GM23248 (cell line): ENCODE data around the gene FLRT1. TPM values are rescaled to one million over a fixed set of nuclear protein-coding genes. Genes with fewer than 3 reads are reported as not detected.

Experiments used
- DNase-seq: peaks from one replicate; pipeline ENCODE4 v3.0.0-alpha.2; 2015
- H2AFZ ChIP-seq: fragments of 200-600 bp; sonication (generic); 2 replicates; pipeline ENCODE4 v1.6.1; 2016; ENCODE audit warnings: antibody characterized with exemption
- H3F3A ChIP-seq: fragments of 200-600 bp; sonication (generic); 2 replicates; pipeline ENCODE4 v1.6.1; 2016; ENCODE audit warnings: mild to moderate bottlenecking, antibody characterized with exemption, mixed run types; ENCODE audit not compliant: insufficient read depth
- H3K27ac ChIP-seq: fragments of 200-600 bp; sonication (generic); 2 replicates; pipeline ENCODE4 v1.5.1; 2016; ENCODE audit warnings: mild to moderate bottlenecking
- H3K27me3 ChIP-seq: fragments of 200-600 bp; sonication (generic); replicated peaks from 2 replicates; pipeline ENCODE4 v1.6.1; 2016; ENCODE audit warnings: mild to moderate bottlenecking; ENCODE audit not compliant: insufficient read depth
- H3K36me3 ChIP-seq: fragments of 200-600 bp; sonication (generic); 2 replicates; pipeline ENCODE4 v1.6.1; 2016; ENCODE audit warnings: low read depth, mild to moderate bottlenecking
- H3K4me1 ChIP-seq: fragments of 200-600 bp; sonication (generic); 2 replicates; pipeline ENCODE4 v1.6.1; 2016; ENCODE audit warnings: mild to moderate bottlenecking; ENCODE audit not compliant: insufficient read depth
- H3K4me2 ChIP-seq: fragments of 200-600 bp; sonication (generic); one replicate; pipeline ENCODE4 v1.6.1; 2016; ENCODE audit warnings: mild to moderate bottlenecking; ENCODE audit not compliant: unreplicated experiment
- H3K4me3 ChIP-seq: fragments of 200-600 bp; sonication (generic); 2 replicates; pipeline ENCODE4 v1.5.1; 2016; ENCODE audit warnings: mild to moderate bottlenecking
- H3K79me2 ChIP-seq: fragments of 200-600 bp; sonication (generic); 2 replicates; pipeline ENCODE4 v1.6.1; 2016; ENCODE audit warnings: mild to moderate bottlenecking; ENCODE audit not compliant: insufficient read depth
- H3K9ac ChIP-seq: fragments of 200-600 bp; sonication (generic); 2 replicates; pipeline ENCODE4 v1.6.1; 2016; ENCODE audit warnings: mild to moderate bottlenecking
- H3K9me2 ChIP-seq: fragments of 200-600 bp; sonication (generic); 2 replicates; pipeline ENCODE4 v1.6.1; 2016; ENCODE audit warnings: mixed run types, mild to moderate bottlenecking, moderate library complexity; ENCODE audit not compliant: insufficient read depth
- H3K9me3 ChIP-seq: fragments of 200-600 bp; sonication (generic); one replicate; pipeline ENCODE4 v1.6.1; 2017; ENCODE audit warnings: low read depth
- H4K20me1 ChIP-seq: fragments of 200-600 bp; sonication (generic); 2 replicates; pipeline ENCODE4 v1.6.0; 2016; ENCODE audit not compliant: insufficient read depth
- EZH2 ChIP-seq: fragments of 200-600 bp; sonication (generic); IDR thresholded peaks from 2 replicates; pipeline ENCODE4 v1.6.1; 2018; ENCODE audit warnings: antibody characterized with exemption, mild to moderate bottlenecking; ENCODE audit not compliant: insufficient read depth, poor library complexity, severe bottlenecking
- EZH2phosphoT487 ChIP-seq: fragments of 200-600 bp; sonication (generic); IDR thresholded peaks from 2 replicates; pipeline ENCODE4 v1.6.1; 2018; ENCODE audit warnings: antibody characterized with exemption, moderate library complexity, mild to moderate bottlenecking, low read depth; ENCODE audit not compliant: insufficient read depth
- WGBS, 2 experiments: methylation state at CpG; one replicate each; pipeline ENCODE4 v1.1.6; 2015 to 2017; ENCODE audit warnings: low lambda C conversion rate in 2 of 2, low coverage in 1 of 2; ENCODE audit errors: missing lambda C conversion rate in 2 of 2; 5-methylcytosine and 5-hydroxymethylcytosine counted together
- in situ Hi-C: fragments of 300-500 bp; cut with MboI; formaldehyde crosslinking; loops from 2 replicates; pipeline ENCODE4 v1.15.0; 2020
- polyA plus RNA-seq: library from polyadenylated mRNA; unstranded; fragments of >200 nt; fragmentation: Nextera tagmentation; extraction: Ambion mirVana; gene quantifications from 2 replicates; pipeline ENCODE4 v1.2.1, GENCODE V29; 2016
- total RNA-seq: library from RNA; depleted of rRNA; stranded (reverse); fragments of >200 nt; shearing (Covaris generic); gene quantifications from 2 replicates; pipeline ENCODE4 v1.2.3, GENCODE V29; 2014

The FLRT1 gene
- total and polyA plus RNA-seq, 2 experiments from 2014 or later, result 0.09 to 0.22 TPM

DNA sequence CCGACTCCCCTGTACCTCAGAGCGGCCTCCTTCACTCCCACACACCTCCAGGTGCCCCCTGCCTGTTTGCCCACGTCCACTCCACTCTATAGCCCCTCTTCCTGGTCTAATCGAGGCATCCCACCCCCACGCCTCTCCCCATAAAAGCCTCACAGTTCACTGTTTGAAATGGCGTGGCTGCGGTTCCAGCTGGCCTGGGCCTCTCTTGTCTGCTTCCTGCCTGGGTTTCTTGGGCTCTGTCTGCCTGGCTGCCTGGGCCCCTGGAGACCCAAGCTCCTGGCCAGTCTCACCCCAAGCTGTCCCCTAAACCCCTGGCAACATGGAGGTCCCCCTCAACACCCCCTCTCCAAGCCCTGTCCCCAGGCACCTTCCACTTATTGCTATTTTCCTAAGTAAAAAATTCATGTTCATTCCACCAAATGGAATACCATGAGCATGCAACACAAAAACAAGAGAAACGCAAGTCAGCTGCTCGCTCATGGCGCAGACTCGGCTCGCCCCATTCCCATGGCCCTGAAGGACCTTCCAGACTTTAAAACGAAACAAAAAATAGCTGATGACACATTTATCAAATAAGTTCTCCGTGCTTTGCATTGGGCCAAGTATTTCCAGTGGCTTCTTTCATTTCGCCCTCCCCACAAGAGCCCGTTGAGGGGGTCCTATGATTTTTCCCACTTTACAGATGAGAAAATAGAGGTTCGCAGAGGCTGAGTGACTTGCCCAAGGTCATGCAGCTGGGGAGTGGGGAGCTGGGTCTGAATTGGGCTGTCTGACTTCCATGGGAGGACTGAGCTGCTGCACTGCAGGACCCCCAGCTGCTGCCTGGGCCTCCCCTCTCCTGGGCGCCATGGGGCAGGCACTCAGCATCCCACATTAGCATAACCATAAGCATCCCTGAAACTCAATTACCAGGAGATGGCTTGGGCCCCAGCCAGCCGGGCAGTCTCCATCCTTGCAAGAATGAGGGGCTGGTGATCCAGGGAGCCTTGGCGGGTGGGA is 11.7 kb upstream of the FLRT1 start:
- no peak overlapping the region for H2AFZ ChIP-seq
- no peaks in the 10 kb centered on the region for H4K20me1 ChIP-seq
- WGBS, 2 experiments, result 86 to 89% methylated on average over 20 of the region's 20 CpGs
- in situ Hi-C loops, result no loop called here
- H3K27ac ChIP-seq, result no peak overlapping the region
- no peak for TF ChIP-seq EZH2phosphoT487
- TF ChIP-seq EZH2, result no peak
- H3K9me3 ChIP-seq, result no peaks in the 10 kb centered on the region
- no peaks in the 10 kb centered on the region for H3K36me3 ChIP-seq
- no peaks in the 10 kb centered on the region for H3K79me2 ChIP-seq
- DNase-seq, result no peak
- no peaks in the 10 kb centered on the region for H3F3A ChIP-seq
- H3K4me2 ChIP-seq, result no peak overlapping the region
- no peak overlapping the region for H3K9ac ChIP-seq
- H3K4me1 ChIP-seq, result no peaks in the 10 kb centered on the region
- H3K27me3 ChIP-seq, result no peaks in the 10 kb centered on the region
- H3K9me2 ChIP-seq, result no peaks in the 10 kb centered on the region
- H3K4me3 ChIP-seq, result no peak overlapping the region

DNA sequence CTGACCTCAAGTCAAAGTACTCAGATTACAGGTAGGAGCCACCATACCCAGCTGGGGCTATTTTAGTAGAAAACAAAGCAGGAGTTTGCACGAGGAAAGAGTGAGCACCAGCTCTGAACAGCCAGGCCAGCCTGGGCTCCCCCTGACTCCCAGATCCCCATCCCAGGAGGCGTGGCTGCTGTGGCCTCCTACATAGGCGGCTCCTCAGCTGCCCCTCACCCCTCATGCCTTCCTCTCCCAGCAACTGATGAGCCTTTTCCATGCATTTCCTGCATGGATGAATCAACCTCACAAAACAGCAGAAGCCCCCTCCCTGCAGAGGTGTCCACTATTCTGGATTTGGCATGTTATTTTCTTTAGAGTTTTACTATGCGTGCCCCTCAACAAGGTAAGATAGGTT is 10.5 kb upstream of the FLRT1 start:
- no peak overlapping the region for H3K4me2 ChIP-seq
- no peaks in the 10 kb centered on the region for H3K27me3 ChIP-seq
- no peaks in the 10 kb centered on the region for H3F3A ChIP-seq
- H3K4me1 ChIP-seq, result no peaks in the 10 kb centered on the region
- 73 to 74% methylated on average over 4 of the region's 4 CpGs for WGBS, 2 experiments
- TF ChIP-seq EZH2 (no peak), EZH2phosphoT487 (no peak)
- no peak overlapping the region for H3K4me3 ChIP-seq
- H2AFZ ChIP-seq, result no peak overlapping the region
- no peaks in the 10 kb centered on the region for H4K20me1 ChIP-seq
- H3K79me2 ChIP-seq, result no peaks in the 10 kb centered on the region
- H3K9ac ChIP-seq, result no peak overlapping the region
- H3K36me3 ChIP-seq, result no peaks in the 10 kb centered on the region
- H3K27ac ChIP-seq, result no peak overlapping the region
- DNase-seq, result no peak
- no peaks in the 10 kb centered on the region for H3K9me3 ChIP-seq
- H3K9me2 ChIP-seq, result no peaks in the 10 kb centered on the region
- in situ Hi-C loops, result no loop called here

DNA sequence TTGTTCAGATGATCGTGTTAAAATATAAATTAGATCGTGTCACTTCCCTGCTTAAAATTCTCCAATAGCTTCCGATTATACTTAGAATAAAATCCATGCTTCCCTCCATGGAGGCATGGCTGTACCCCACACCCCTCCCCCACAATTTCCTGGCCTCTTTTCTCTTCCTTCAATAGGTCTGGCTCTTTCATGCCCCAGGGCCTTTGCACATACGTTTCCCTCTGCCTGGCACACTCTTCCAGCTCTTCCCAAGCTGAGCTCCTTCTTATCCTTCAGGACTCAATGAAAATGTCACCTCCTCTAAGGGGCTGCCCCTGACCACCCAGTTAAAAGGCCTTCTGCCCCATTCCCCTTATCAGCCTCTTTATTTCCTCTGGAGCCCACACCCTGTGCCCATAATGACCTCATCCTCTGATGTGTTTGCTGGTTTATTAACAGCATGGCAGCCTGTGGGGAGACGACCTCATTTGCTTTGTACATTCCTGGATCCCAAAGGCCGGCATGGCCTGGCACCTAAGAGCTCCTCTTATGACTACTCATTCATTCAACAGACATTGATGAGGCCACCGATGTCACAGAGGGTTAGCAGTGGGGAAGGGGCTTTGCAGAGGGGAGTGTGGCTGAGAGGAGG is 9.0 kb upstream of the FLRT1 start:
- Histone ChIP-seq H2AFZ (no peak overlapping the region), H3K36me3 (no peaks in the 10 kb centered on the region), H3K9me3 (no peaks in the 10 kb centered on the region), H3K27ac (no peak overlapping the region), H4K20me1 (no peaks in the 10 kb centered on the region), H3K79me2 (no peaks in the 10 kb centered on the region), H3K9me2 (no peaks in the 10 kb centered on the region), H3K4me2 (no peak overlapping the region), H3F3A (no peaks in the 10 kb centered on the region), H3K4me3 (no peak overlapping the region), H3K4me1 (no peaks in the 10 kb centered on the region), H3K27me3 (no peaks in the 10 kb centered on the region), H3K9ac (no peak overlapping the region)
- no peak for DNase-seq
- TF ChIP-seq EZH2phosphoT487 (no peak), EZH2 (no peak)
- 68 to 74% methylated on average over 7 of the region's 7 CpGs for WGBS, 2 experiments
- in situ Hi-C loops, result no loop called here

DNA sequence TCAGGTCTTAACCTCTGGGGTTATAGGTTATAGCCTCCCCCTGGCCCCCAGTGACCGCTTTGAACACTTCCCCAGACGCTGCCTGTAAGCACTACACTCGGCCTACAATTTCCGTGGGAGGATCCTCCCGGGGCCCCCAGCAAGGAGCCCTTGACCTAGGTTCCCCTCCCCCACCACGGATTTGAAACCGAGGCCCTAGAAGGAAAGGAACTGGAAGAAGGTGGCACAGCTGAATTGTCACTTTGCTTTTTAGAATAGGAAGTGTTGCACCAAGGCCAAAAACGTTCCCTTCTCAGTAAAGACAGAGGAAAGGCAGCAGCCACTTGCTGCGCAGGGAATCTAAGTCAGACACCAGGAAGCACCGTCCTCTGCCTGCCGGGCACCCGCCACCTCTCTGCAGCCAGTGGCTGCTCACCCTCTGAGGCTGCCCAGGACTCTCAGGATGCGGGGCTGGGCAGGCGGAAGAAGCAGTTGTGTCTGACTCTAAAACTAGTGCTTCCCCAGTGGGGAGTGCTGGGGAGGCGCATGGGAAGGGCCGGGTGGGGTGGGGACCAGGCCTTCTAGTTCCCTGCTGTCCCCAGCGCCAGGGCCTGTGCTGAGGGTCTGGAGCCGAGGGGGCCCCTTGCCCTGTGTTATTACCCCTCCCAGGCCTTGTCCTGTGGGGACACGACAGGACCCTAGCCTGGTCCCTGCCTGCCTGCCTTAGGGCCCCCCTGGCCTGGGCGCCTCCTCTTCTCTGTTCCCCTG is 7.9 kb upstream of the FLRT1 start:
- H2AFZ ChIP-seq, result no peak overlapping the region
- H3K4me3 ChIP-seq, result no peak overlapping the region
- H3K4me1 ChIP-seq, result no peaks in the 10 kb centered on the region
- no peak overlapping the region for H3K27ac ChIP-seq
- in situ Hi-C loops, result no loop called here
- no peaks in the 10 kb centered on the region for H4K20me1 ChIP-seq
- no peak for DNase-seq
- H3K79me2 ChIP-seq, result no peaks in the 10 kb centered on the region
- no peaks in the 10 kb centered on the region for H3F3A ChIP-seq
- no peaks in the 10 kb centered on the region for H3K9me2 ChIP-seq
- TF ChIP-seq EZH2phosphoT487, result no peak
- TF ChIP-seq EZH2, result no peak
- no peak overlapping the region for H3K9ac ChIP-seq
- WGBS, 2 experiments, result 62 to 65% methylated on average over 19 to 20 of the region's 20 CpGs
- H3K27me3 ChIP-seq, result no peaks in the 10 kb centered on the region; the same call in 1 of the 2 replicates
- H3K36me3 ChIP-seq, result no peaks in the 10 kb centered on the region
- no peak overlapping the region for H3K4me2 ChIP-seq
- H3K9me3 ChIP-seq, result no peaks in the 10 kb centered on the region
